Kasumi-1 (cell line): ENCODE data around the gene PLEKHG5.
"Not testable (repeated sequence)": the region's sequence is repeated elsewhere in the genome, so short reads cannot be mapped to it uniquely, and the experiment has no call there.

ENCODE experiments used
- DNase-seq, 2 experiments: peaks; one replicate each; lab custom pipeline; 2025; lab: John Stamatoyannopoulos, UW

PLEKHG5 gene

GRCh38 chr1:6496890-6497214, 5.4 kb upstream of the PLEKHG5 start:
- no peak for DNase-seq

- no peak for DNase-seq
These were observed 4.9 kb upstream of the PLEKHG5 start for GRCh38 chr1:6496365-6496721.

- no peak for DNase-seq
These were observed 4.3 kb upstream of the PLEKHG5 start for GRCh38 chr1:6495540-6496364.

- DNase-seq = no peak
These were observed 3.6 kb upstream of the PLEKHG5 start for GRCh38 chr1:6495041-6495441.

- no peak for DNase-seq
These were observed 3.2 kb upstream of the PLEKHG5 start for GRCh38 chr1:6494627-6495026.

GRCh38 chr1:6493834-6494223, 2.4 kb upstream of the PLEKHG5 start:
- DNase-seq = not testable (repeated sequence)

GRCh38 chr1:6491966-6492365, 499 bp upstream of the PLEKHG5 start:
- no peak for DNase-seq

GRCh38 chr1:6491081-6491449, 402 bp downstream of the PLEKHG5 start:
- no peak for DNase-seq

- DNase-seq = no peak
These were observed 1.0 kb downstream of the PLEKHG5 start for GRCh38 chr1:6490181-6491080.

GRCh38 chr1:6489799-6490180, 1.7 kb downstream of the PLEKHG5 start:
- DNase-seq = peak; percentile 56 to 60

- DNase-seq = no peak
These were observed 2.1 kb downstream of the PLEKHG5 start for GRCh38 chr1:6489383-6489765.

- no peak for DNase-seq
These were observed 2.7 kb downstream of the PLEKHG5 start for GRCh38 chr1:6488602-6489382.

- no peak for DNase-seq
These were observed 3.5 kb downstream of the PLEKHG5 start for GRCh38 chr1:6487804-6488484.

GRCh38 chr1:6486433-6487011, 4.9 kb downstream of the PLEKHG5 start:
- DNase-seq = peak; percentile 81 to 82

- no peak for DNase-seq
These were observed 6.0 kb downstream of the PLEKHG5 start for GRCh38 chr1:6485168-6486101.

GRCh38 chr1:6484826-6485167, 6.7 kb downstream of the PLEKHG5 start:
- DNase-seq = no peak

GRCh38 chr1:6483761-6484117, 7.7 kb downstream of the PLEKHG5 start:
- no peak for DNase-seq

GRCh38 chr1:6483017-6483760, 8.3 kb downstream of the PLEKHG5 start:
- DNase-seq = no peak

GRCh38 chr1:6481820-6482219, 9.6 kb downstream of the PLEKHG5 start:
- DNase-seq = no peak
